HG02970 (cell line): Measurements from ENCODE around the gene ETDC.

Source experiments
- ATAC-seq: cut with Tn5 transposase; IDR thresholded peaks from one replicate; pipeline ENCODE4 v1.9.1; 2021; ENCODE audit warnings: mild to moderate bottlenecking, moderate library complexity, moderate number of reproducible peaks; ENCODE audit not compliant: unreplicated experiment, low FRiP score

Gene ETDC

GRCh38 chrX:135345107-135345589 lies 35.9 kb downstream of the ETDC start:
- ATAC-seq, result no peak

GRCh38 chrX:135346975-135347374 lies 37.7 kb downstream of the ETDC start:
- ATAC-seq, result no peak

- no peak for ATAC-seq
Observed at GRCh38 chrX:135347381-135348016, 38.2 kb downstream of the ETDC start.

- ATAC-seq, result no peak
Observed at GRCh38 chrX:135354288-135354687, 45.0 kb downstream of the ETDC start.
